H1 (cell line): ENCODE data around the gene EPN3. TPM values are rescaled to one million over a fixed set of nuclear protein-coding genes. Genes with fewer than 3 reads are reported as not detected.

Experiments
- CTCF ChIA-PET: fragments of 300-600 bp; sonication (Branson Sonifier 250); formaldehyde crosslinking; loops from one replicate; lab custom pipeline; 2021; ENCODE audit not compliant: partially characterized antibody; lab: Charles Lee
- POLR2A ChIA-PET: fragments of 300-600 bp; sonication (Branson Sonifier 250); formaldehyde crosslinking; loops from one replicate; lab custom pipeline; 2021; ENCODE audit warnings: inconsistent platforms; ENCODE audit not compliant: partially characterized antibody; lab: Charles Lee
- DNase-seq, 2 experiments: peaks; one replicate each; pipeline versions ENCODE4 v3.0.0 to v3.0.0-alpha.2; 2010 to 2022; ENCODE audit warnings: low spot score in 2 of 2, low read depth in 1 of 2, mixed read lengths in 1 of 2
- FAIRE-seq: peaks from 2 replicates; lab custom pipeline; 2011; peaks lifted over from hg19 to GRCh38; lab: Jason Lieb, UNC
- H2AFZ ChIP-seq: 2 replicates; pipeline ENCODE4 v1.8.1; 2012; ENCODE audit warnings: low read length, inconsistent platforms
- H2AK5ac ChIP-seq: 2 replicates; pipeline ENCODE4 v1.6.1; 2013; ENCODE audit warnings: low read depth, low read length
- H2BK120ac ChIP-seq: replicated peaks from 2 replicates; pipeline ENCODE3; 2013; ENCODE audit warnings: low read depth, low read length, inconsistent platforms
- H2BK12ac ChIP-seq: 2 replicates; pipeline ENCODE4 v1.6.1; 2013; ENCODE audit warnings: low read depth, low read length
- H2BK15ac ChIP-seq: 2 replicates; pipeline ENCODE4 v1.6.1; 2013; ENCODE audit warnings: low read length
- H2BK20ac ChIP-seq: 2 replicates; pipeline ENCODE4 v1.6.1; 2013; ENCODE audit warnings: low read length
- H2BK5ac ChIP-seq: 2 replicates; pipeline ENCODE4 v1.6.1; 2013; ENCODE audit warnings: low read depth, low read length
- H3K14ac ChIP-seq: 2 replicates; pipeline ENCODE4 v1.6.1; 2013; ENCODE audit warnings: inconsistent platforms; ENCODE audit not compliant: insufficient read length
- H3K18ac ChIP-seq: 2 replicates; pipeline ENCODE4 v1.6.1; 2013; ENCODE audit warnings: low read length; ENCODE audit errors: extremely low read depth
- H3K23ac ChIP-seq: 2 replicates; pipeline ENCODE4 v1.6.1; 2013; ENCODE audit warnings: inconsistent platforms; ENCODE audit not compliant: insufficient read length
- H3K23me2 ChIP-seq: 2 replicates; pipeline ENCODE4 v1.6.1; 2013; ENCODE audit warnings: low read depth, low read length
- H3K27ac ChIP-seq: 2 replicates; pipeline ENCODE4 v1.6.1; 2011; ENCODE audit warnings: low read depth, low read length, inconsistent platforms
- H3K27me3 ChIP-seq, 4 experiments: replicated peaks in 1 of 4; 1 replicate in 1 of 4; 2 replicates in 3 of 4; pipeline versions ENCODE4 v1.6.1 to v1.8.1; 2011 to 2013; ENCODE audit warnings: low read length in 3 of 4, mild to moderate bottlenecking in 3 of 4, inconsistent platforms in 2 of 4, mixed read lengths in 2 of 4, moderate library complexity in 1 of 4; ENCODE audit not compliant: control insufficient read depth in 3 of 4, insufficient read depth in 3 of 4; ENCODE audit errors: extremely low read depth in 1 of 4
- H3K36me3 ChIP-seq, 4 experiments: 2 replicates each; pipeline versions ENCODE4 v1.6.1 to v1.8.1; 2011 to 2013; ENCODE audit warnings: mild to moderate bottlenecking in 4 of 4, low read length in 3 of 4, moderate library complexity in 2 of 4, control low read depth in 1 of 4, inconsistent platforms in 1 of 4; ENCODE audit not compliant: insufficient read depth in 4 of 4, control insufficient read depth in 2 of 4
- H3K4ac ChIP-seq: replicated peaks from 2 replicates; pipeline ENCODE3; 2013; ENCODE audit warnings: low read length, low read depth, mixed read lengths, inconsistent platforms; ENCODE audit not compliant: insufficient read length
- H3K4me1 ChIP-seq, 4 experiments: replicated peaks in 1 of 4; 1 replicate in 1 of 4; 2 replicates in 3 of 4; pipeline versions ENCODE4 v1.6.1 to v1.8.1; 2011 to 2013; ENCODE audit warnings: low read length in 3 of 4, inconsistent platforms in 2 of 4, mixed read lengths in 1 of 4; ENCODE audit not compliant: insufficient read depth in 4 of 4, control insufficient read depth in 3 of 4
- H3K4me2 ChIP-seq, 2 experiments: 2 replicates each; pipeline versions ENCODE4 v1.6.1 to v1.8.1; 2011 to 2013; ENCODE audit warnings: low read depth in 2 of 2, low read length in 2 of 2, control low read depth in 1 of 2, inconsistent platforms in 1 of 2, mild to moderate bottlenecking in 1 of 2; ENCODE audit not compliant: insufficient read depth in 1 of 2
- H3K4me3 ChIP-seq, 4 experiments: fragments of 200-600, 300-600 bp in 1 of 4; sonication (generic), shearing (Covaris generic), sonication (Bioruptor Twin) in 1 of 4; 2 replicates each; pipeline versions ENCODE4 v1.5.1 to v1.8.1; 2011 to 2016; ENCODE audit warnings: low read length in 4 of 4, low read depth in 3 of 4, control low read depth in 2 of 4, inconsistent platforms in 2 of 4, mild to moderate bottlenecking in 2 of 4, mixed read lengths in 1 of 4, moderate library complexity in 1 of 4; ENCODE audit not compliant: insufficient read depth in 2 of 4; ENCODE audit errors: extremely low read depth in 1 of 4
- H3K56ac ChIP-seq: replicated peaks from 2 replicates; pipeline ENCODE3; 2013; ENCODE audit warnings: low read depth, mild to moderate bottlenecking, mixed read lengths, low read length, inconsistent platforms; ENCODE audit not compliant: insufficient read length
- H3K79me1 ChIP-seq: 2 replicates; pipeline ENCODE4 v1.6.1; 2013; ENCODE audit warnings: low read depth, low read length, control low read depth
- H3K79me2 ChIP-seq, 2 experiments: 2 replicates each; pipeline versions ENCODE4 v1.6.1 to v1.8.1; 2012 to 2013; ENCODE audit warnings: low read length in 2 of 2, mild to moderate bottlenecking in 2 of 2, inconsistent platforms in 1 of 2; ENCODE audit not compliant: insufficient read depth in 2 of 2, control insufficient read depth in 1 of 2
- H3K9ac ChIP-seq, 4 experiments: replicated peaks in 1 of 4; 1 replicate in 1 of 4; 2 replicates in 3 of 4; pipeline versions ENCODE4 v1.6.1 to v1.8.1; 2011 to 2013; ENCODE audit warnings: low read depth in 3 of 4, low read length in 3 of 4, control low read depth in 2 of 4, mild to moderate bottlenecking in 2 of 4, moderate library complexity in 2 of 4, inconsistent platforms in 1 of 4; ENCODE audit errors: extremely low read depth in 1 of 4
- H3K9me3 ChIP-seq, 2 experiments: 2 replicates each; pipeline versions ENCODE4 v1.6.1 to v1.8.1; 2012 to 2013; ENCODE audit warnings: mild to moderate bottlenecking in 2 of 2, moderate library complexity in 2 of 2, control low read depth in 1 of 2, inconsistent platforms in 1 of 2, low read depth in 1 of 2, low read length in 1 of 2, mixed read lengths in 1 of 2; ENCODE audit not compliant: insufficient read depth in 2 of 2
- H4K20me1 ChIP-seq, 2 experiments: replicated peaks in 1 of 2; 2 replicates each; pipeline versions ENCODE3 to v1.8.1; 2011 to 2013; ENCODE audit warnings: inconsistent platforms in 2 of 2, low read length in 2 of 2, mild to moderate bottlenecking in 1 of 2; ENCODE audit not compliant: insufficient read depth in 2 of 2, control insufficient read depth in 1 of 2
- H4K5ac ChIP-seq: 2 replicates; pipeline ENCODE4 v1.6.1; 2013; ENCODE audit warnings: low read length, low read depth, mixed read lengths, inconsistent platforms; ENCODE audit not compliant: insufficient read length
- H4K8ac ChIP-seq: 2 replicates; pipeline ENCODE4 v1.8.0; 2013; ENCODE audit warnings: mild to moderate bottlenecking, moderate library complexity, low read length, inconsistent platforms; ENCODE audit not compliant: insufficient read depth; ENCODE audit errors: extremely low read depth
- H4K91ac ChIP-seq: replicated peaks from 2 replicates; pipeline ENCODE3; 2013; ENCODE audit warnings: low read length, mixed read lengths, inconsistent platforms; ENCODE audit not compliant: insufficient read length
- ASH2L ChIP-seq: fragments of 200-600, 300-600 bp; sonication (generic); IDR thresholded peaks from one replicate; pipeline ENCODE4 v1.7.1; 2017; ENCODE audit warnings: low read length
- CBX8 ChIP-seq: fragments of 300-800, 300-1000 bp; sonication (generic); IDR thresholded peaks from 2 replicates; pipeline ENCODE4 v1.7.1; 2016; ENCODE audit warnings: low read depth, low read length, borderline replicate concordance
- EP300 ChIP-seq, 2 experiments: IDR thresholded peaks; 1 replicate in 1 of 2; 2 replicates in 1 of 2; pipeline ENCODE4 v1.6.1; 2011 to 2012; ENCODE audit warnings: low read depth in 2 of 2, low read length in 2 of 2, mild to moderate bottlenecking in 2 of 2, borderline replicate concordance in 1 of 2, inconsistent platforms in 1 of 2, moderate library complexity in 1 of 2
- GTF2F1 ChIP-seq: IDR thresholded peaks from 2 replicates; pipeline ENCODE4 v1.6.1; 2012; ENCODE audit warnings: low read depth, low read length, improper control_type of control experiment, borderline replicate concordance
- MAX ChIP-seq: IDR thresholded peaks from 2 replicates; pipeline ENCODE4 v1.6.1; 2012; ENCODE audit warnings: inconsistent platforms
- PHF8 ChIP-seq: fragments of 200-600 bp; sonication (generic); conservative IDR thresholded peaks from 2 replicates; pipeline ENCODE4 v1.7.1; 2012; ENCODE audit warnings: low read depth, mild to moderate bottlenecking, inconsistent platforms, low read length, moderate library complexity
- POLR2A ChIP-seq, 2 experiments: IDR thresholded peaks; 1 replicate in 1 of 2; 2 replicates in 1 of 2; pipeline ENCODE4 v1.6.1; 2011; ENCODE audit warnings: low read depth in 2 of 2, low read length in 2 of 2, mild to moderate bottlenecking in 2 of 2; ENCODE audit errors: control extremely low read depth in 1 of 2
- RFX5 ChIP-seq: IDR thresholded peaks from 2 replicates; pipeline ENCODE4 v1.6.1; 2011; ENCODE audit warnings: low read depth, low read length, improper control_type of control experiment, borderline replicate concordance
- SIRT6 ChIP-seq: IDR thresholded peaks from one replicate; pipeline ENCODE4 v1.7.1; 2012; ENCODE audit warnings: low read length, inconsistent platforms
- SP1 ChIP-seq: IDR thresholded peaks from 2 replicates; pipeline ENCODE4 v1.6.1; 2011; ENCODE audit warnings: low read depth, low read length
- TAF7 ChIP-seq: optimal IDR thresholded peaks from 2 replicates; pipeline ENCODE3; 2011; ENCODE audit warnings: low read depth, mild to moderate bottlenecking, inconsistent platforms, low read length, moderate library complexity, borderline replicate concordance
- TCF12 ChIP-seq: IDR thresholded peaks from 2 replicates; pipeline ENCODE4 v1.6.1; 2011; ENCODE audit warnings: low read depth, mild to moderate bottlenecking, low read length
- WGBS, 2 experiments: shearing (Covaris generic) in 1 of 2; methylation state at CpG; one replicate each; pipeline versions ENCODE4 v1.1.6 to v1.1.7; 2013 to 2015; ENCODE audit warnings: low lambda C conversion rate in 2 of 2, mixed read lengths in 2 of 2, inconsistent platforms in 1 of 2, low coverage in 1 of 2, missing lambda C conversion rate in 1 of 2; ENCODE audit not compliant: insufficient replicate concordance in 2 of 2, insufficient coverage in 1 of 2, insufficient read length in 1 of 2; ENCODE audit errors: extremely low coverage in 1 of 2, missing lambda C conversion rate in 1 of 2; 5-methylcytosine and 5-hydroxymethylcytosine counted together
- polyA plus RNA-seq, 7 experiments: library from polyadenylated mRNA; depleted of rRNA in 3 of 7; stranded (reverse) in 5 of 7; unstranded in 2 of 7; fragments of >200 nt in 5 of 7; fragments of 200-250 nt in 2 of 7; gene quantifications; 1 replicate in 5 of 7; 2 replicates in 1 of 7; 4 replicates in 1 of 7; pipeline versions ENCODE4 v1.2.1 to v1.2.3, GENCODE V29; 2011 to 2013; ENCODE audit warnings: missing spikeins in 2 of 7, mixed read lengths in 2 of 7
- total RNA-seq: library from RNA; stranded (reverse); fragmentation: NEBNext Ultra II Directional; extraction: Animal tissue kit (Norgen Biotek cat#: 25700); gene quantifications from 2 replicates; pipeline ENCODE4 v1.2.1, GENCODE V29; 2021

Gene EPN3
- total and polyA plus RNA-seq, 2 of the 8 experiments (the other 6 are each of a cell fraction or from before 2014, with no cell fraction given) = 6.7 to 7.9 TPM

- Histone ChIP-seq H3K36me3 (no peaks in the 10 kb centered on the region), H3K4me1 (peaks cover 6 to 20% (median 13%) of the 10 kb centered on the region in 4 experiments), H3K56ac (peak within 1 kb of the TSS; percentile 18), H4K5ac (no peak within 1 kb of the TSS), H3K79me2 (no peaks in the 10 kb centered on the region), H3K4ac (no peak within 1 kb of the TSS), H3K27me3 (no peaks in the 10 kb centered on the region), H2AFZ (no peak within 1 kb of the TSS), H3K14ac (no peak within 1 kb of the TSS), H4K8ac (peak within 1 kb of the TSS; percentile 88), H2BK120ac (no peak within 1 kb of the TSS), H3K18ac (peak within 1 kb of the TSS; percentile 95; the same call in 1 of the 2 replicates), H3K9ac (peak within 1 kb of the TSS in 1 of 4 experiments; percentile 36; a peak in 2 of 7 replicates), H3K4me2 (peak within 1 kb of the TSS; percentile 46 to 75), H4K20me1 (no peaks in the 10 kb centered on the region), H2BK5ac (peak within 1 kb of the TSS; percentile 47; the same call in 1 of the 2 replicates), H3K27ac (no peak within 1 kb of the TSS; the same call in 1 of the 2 replicates), H3K23ac (no peak within 1 kb of the TSS), H4K91ac (peak within 1 kb of the TSS; percentile 66), H2BK15ac (peak within 1 kb of the TSS; percentile 92; the same call in 1 of the 2 replicates), H3K4me3 (peak within 1 kb of the TSS; percentile 32 to 67 (median 57)), H2BK12ac (peak within 1 kb of the TSS; percentile 60; the same call in 1 of the 2 replicates), H3K79me1 (no peaks in the 10 kb centered on the region), H2BK20ac (no peak within 1 kb of the TSS; the same call in 1 of the 2 replicates), H3K23me2 (peaks cover 3% of the 10 kb centered on the region; the same call in 1 of the 2 replicates), H3K9me3 (no peaks in the 10 kb centered on the region), H2AK5ac (no peak within 1 kb of the TSS)
- WGBS, 2 experiments = 4% methylated on average over 19 of the region's 42 CpGs; no CpG with 5 or more reads in 1 of the 2 experiments
- ChIA-PET CTCF (interaction anchor here (0.6 to 12.4 kb wide), 17 partner anchors 13 to 958 kb away, joined by 3 to 404 read pairs (median 3); no protein-coding TSS in a partner anchor), POLR2A (interaction anchor here (1.0 to 2.1 kb wide), 6 partner anchors 10 to 78 kb away, joined by 3 to 10 read pairs (median 5); partner anchors contain the start of genes CACNA1G and EPN3)
- DNase-seq = peak; percentile 78 to 92
- no peak for FAIRE-seq
- TF ChIP-seq TCF12 (no peak), RFX5 (no peak), POLR2A (IDR thresholded peaks at IDR 0.05; ENCODE audit: control extremely low read depth in 1 of 2, low read depth in 2 of 2, low read length in 2 of 2) (peak in 1 of 2 experiments; percentile 83; a peak in 2 of 3 replicates), PHF8 (peak; percentile 83), SP1 (peak; percentile 13; the same call in 1 of the 2 replicates), ASH2L (peak; percentile 86), EP300 (IDR thresholded peaks at IDR 0.05; ENCODE audit: borderline replicate concordance in 1 of 2, low read depth in 2 of 2, low read length in 2 of 2) (no peak), CBX8 (no peak), TAF7 (no peak), MAX (0 out of 2 replicates have a peak, but pooled peaks have one; percentile 23), SIRT6 (no peak), GTF2F1 (no peak)
These were observed 14.7 kb downstream of the EPN3 start, which contains the start of gene SPATA20 for GRCh38 chr17:50547035-50547735. TSS of gene SPATA20 (plus strand) at chr17:50547174. CDS start at chr17:50547209, 35 bp downstream.
